GM12878 (cell line): ENCODE measurements around the gene MED13L. TPM values are rescaled to one million over a fixed set of nuclear protein-coding genes. Genes with fewer than 3 reads are reported as not detected.

ENCODE experiments used
- ATF3 ChIP-seq: IDR thresholded peaks from 2 replicates; pipeline ENCODE4 v1.6.1; 2011; ENCODE audit warnings: low read depth, mild to moderate bottlenecking, low read length, moderate library complexity, borderline replicate concordance; ENCODE audit errors: extremely low read depth
- CEBPB ChIP-seq, 2 experiments: fragments of 150-350 bp in 1 of 2; IDR thresholded peaks; 2 replicates each; pipeline ENCODE4 v1.6.1; 2012 to 2014; ENCODE audit warnings: low read depth in 2 of 2, low read length in 2 of 2, borderline replicate concordance in 1 of 2, inconsistent platforms in 1 of 2
- CHD1 ChIP-seq: IDR thresholded peaks from 2 replicates; pipeline ENCODE4 v1.6.1; 2012; ENCODE audit warnings: low read depth, low read length, improper control_type of control experiment
- CTCF ChIP-seq, 3 experiments: IDR thresholded peaks in 2 of 3; conservative IDR thresholded peaks in 1 of 3; 2 replicates each; pipeline ENCODE4 v1.5.1; 2011; ENCODE audit warnings: low read depth in 3 of 3, low read length in 3 of 3, mild to moderate bottlenecking in 3 of 3, control low read depth in 2 of 3, moderate library complexity in 2 of 3, inconsistent platforms in 1 of 3, mixed read lengths in 1 of 3; ENCODE audit not compliant: control insufficient read depth in 2 of 3, insufficient read depth in 1 of 3; ENCODE audit errors: extremely low read depth in 1 of 3
- EED ChIP-seq: sonication (generic); IDR thresholded peaks from 2 replicates; pipeline ENCODE4 v1.6.1; 2016; ENCODE audit warnings: antibody characterized with exemption, low read depth
- EP300 ChIP-seq, 2 experiments: fragments of 150-350 bp in 1 of 2; IDR thresholded peaks; 2 replicates each; pipeline ENCODE4 v1.6.1; 2011 to 2012; ENCODE audit warnings: low read depth in 2 of 2, low read length in 2 of 2, borderline replicate concordance in 1 of 2, improper control_type of control experiment in 1 of 2, inconsistent platforms in 1 of 2; ENCODE audit not compliant: control insufficient read depth in 1 of 2
- KLF5 ChIP-seq: fragments of 450-650 bp; IDR thresholded peaks from 2 replicates; pipeline ENCODE4 v1.6.1; 2014; ENCODE audit warnings: mild to moderate bottlenecking; ENCODE audit not compliant: partially characterized antibody
- LARP7 ChIP-seq: fragments of 450-650 bp; IDR thresholded peaks from 2 replicates; pipeline ENCODE4 v1.6.1; 2017; ENCODE audit warnings: mild to moderate bottlenecking
- NFYA ChIP-seq: IDR thresholded peaks from 2 replicates; pipeline ENCODE4 v1.6.1; 2011; ENCODE audit warnings: low read depth, mild to moderate bottlenecking, low read length, improper control_type of control experiment, borderline replicate concordance
- RAD21 ChIP-seq: IDR thresholded peaks from 2 replicates; pipeline ENCODE4 v1.6.1; 2011; ENCODE audit warnings: mild to moderate bottlenecking, low read depth, low read length, moderate library complexity; ENCODE audit not compliant: insufficient read depth
- REST ChIP-seq: IDR thresholded peaks from 2 replicates; pipeline ENCODE4 v1.6.1; 2012; ENCODE audit warnings: mild to moderate bottlenecking, low read depth, low read length
- RUNX3 ChIP-seq: IDR thresholded peaks from 2 replicates; pipeline ENCODE4 v1.6.1; 2012; ENCODE audit warnings: low read length, inconsistent platforms
- SUPT20H ChIP-seq: IDR thresholded peaks from 2 replicates; pipeline ENCODE4 v1.6.1; 2011; ENCODE audit warnings: low read depth, mild to moderate bottlenecking, low read length, moderate library complexity, borderline replicate concordance; ENCODE audit not compliant: control insufficient read depth
- TBL1XR1 ChIP-seq: IDR thresholded peaks from 2 replicates; pipeline ENCODE4 v1.6.1; 2012; ENCODE audit warnings: low read depth, low read length, improper control_type of control experiment
- ZNF592 ChIP-seq: fragments of 450-650 bp; IDR thresholded peaks from 2 replicates; pipeline ENCODE4 v1.6.1; 2017; ENCODE audit warnings: mild to moderate bottlenecking, moderate library complexity
- polyA plus RNA-seq, 11 experiments: library from polyadenylated mRNA; depleted of rRNA in 4 of 11; unstranded in 6 of 11; stranded (reverse) in 5 of 11; fragments of >200 nt; fragmentation: Nextera tagmentation in 4 of 11; fragmentation: Illumina TruSeq in 1 of 11; extraction: Ambion mirVana in 4 of 11; extraction: Trizol in 1 of 11; gene quantifications; 1 replicate in 1 of 11; 2 replicates in 10 of 11; pipeline versions ENCODE4 v1.2.1 to v1.2.3, GENCODE V29; 2011 to 2016; ENCODE audit warnings: inconsistent platforms in 2 of 11, missing spikeins in 2 of 11, low read depth in 1 of 11
- total RNA-seq, 4 experiments: library from RNA; depleted of rRNA in 3 of 4; stranded (reverse); fragments of >200 nt in 3 of 4; fragmentation: Illumina TruSeq in 1 of 4; extraction: Trizol in 1 of 4; gene quantifications; 2 replicates each; pipeline versions ENCODE4 v1.2.1 to v1.2.3, GENCODE V29; 2013 to 2021

Gene MED13L
- total and polyA plus RNA-seq, 10 of the 15 experiments (the other 5 are each of a cell fraction or from before 2014, with no cell fraction given) = 3.7 to 30.1 (median 9.1) TPM

GRCh38 chr12:115998119-115998633, 279.3 kb downstream of the MED13L start (continued):
- TF ChIP-seq ZNF592 = no peak
- TF ChIP-seq RAD21 = peak; percentile 59
- TF ChIP-seq RUNX3 = peak; percentile 66
- TF ChIP-seq REST = no peak
- TF ChIP-seq NFYA = no peak
- TF ChIP-seq KLF5 = no peak
- TF ChIP-seq EED = 0 out of 2 replicates have a peak, but pooled peaks have one; percentile 13
- TF ChIP-seq CHD1 = no peak
- no peak for TF ChIP-seq CEBPB (IDR thresholded peaks at IDR 0.05; ENCODE audit: borderline replicate concordance in 1 of 2, low read depth in 2 of 2, low read length in 2 of 2)
- no peak for TF ChIP-seq ATF3
- no peak for TF ChIP-seq TBL1XR1
- TF ChIP-seq LARP7 = no peak
- peak; percentile 56 to 65 (median 64) for TF ChIP-seq CTCF (IDR thresholded peaks at IDR 0.05 in 2 of 3, conservative IDR thresholded peaks at IDR 0.05 in 1 of 3; ENCODE audit: control insufficient read depth in 2 of 3, extremely low read depth in 1 of 3, insufficient read depth in 1 of 3, low read depth in 3 of 3, low read length in 3 of 3)
- TF ChIP-seq SUPT20H = no peak
- TF ChIP-seq EP300 (IDR thresholded peaks at IDR 0.05; ENCODE audit: borderline replicate concordance in 1 of 2, control insufficient read depth in 1 of 2, low read depth in 2 of 2, low read length in 2 of 2) = no peak
